Lower leg skin (tissue), 3 donors: ENCODE results near the gene STAU1.

Source experiments
- CTCF ChIP-seq, 3 donors: fragments of 450-650 bp; IDR thresholded peaks; one replicate each; pipeline ENCODE4 v1.5.1; 2016; ENCODE audit warnings: antibody characterized with exemption in 3 of 3, mild to moderate bottlenecking in 3 of 3, moderate library complexity in 2 of 3
- POLR2A ChIP-seq, 2 donors: fragments of 450-650 bp; IDR thresholded peaks; one replicate each; pipeline ENCODE4 v1.6.1; 2016 to 2017; ENCODE audit warnings: antibody characterized with exemption in 2 of 2, mild to moderate bottlenecking in 1 of 2, moderate library complexity in 1 of 2

GRCh38 chr20:49097159-49097558 lies 91.0 kb downstream of the STAU1 start:
- TF ChIP-seq CTCF (IDR thresholded peaks at IDR 0.05) (no peak), POLR2A (IDR thresholded peaks at IDR 0.05) (no peak)
